ENCODE results near the gene HDAC7. TPM values are rescaled to one million over a fixed set of nuclear protein-coding genes. Genes with fewer than 3 reads are reported as not detected.

Gene HDAC7
- total and polyA plus RNA-seq, 2 experiments from 2014 or later: 19.0 to 41.2 TPM

DNA sequence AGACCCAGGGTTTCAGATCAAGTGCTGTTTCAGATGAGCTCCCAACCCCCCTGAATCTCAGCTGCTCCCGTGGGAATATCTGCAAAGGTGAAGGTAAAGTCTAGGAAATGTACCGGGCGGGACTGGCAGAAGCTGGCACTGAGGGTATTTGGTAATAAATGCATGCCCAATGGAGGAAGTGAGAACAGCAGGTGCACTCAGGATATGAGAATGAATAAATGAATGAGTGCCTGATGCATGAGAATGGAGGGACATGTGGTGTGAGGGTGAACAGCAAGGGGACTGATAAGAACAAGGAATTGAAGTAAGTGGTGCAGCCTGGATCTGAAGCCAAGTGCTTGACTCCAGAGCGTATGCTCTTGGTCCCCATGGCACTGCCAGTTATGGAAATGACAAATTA, 72.6 kb downstream of the HDAC7 start:
- H3K4me1 ChIP-seq (ENCODE audit: insufficient read depth): no peaks in the 10 kb centered on the region
- no peak overlapping the region for H3K4me2 ChIP-seq
- H3K27me3 ChIP-seq: no peaks in the 10 kb centered on the region
- no peak overlapping the region for H3K4me3 ChIP-seq
- H3K9me2 ChIP-seq (replicated peaks; ENCODE audit: insufficient read depth): no peaks in the 10 kb centered on the region
- DNase-seq (ENCODE audit: low spot score): no peak
- H2AFZ ChIP-seq: no peak overlapping the region
- TF ChIP-seq EZH2 (IDR thresholded peaks at IDR 0.05; ENCODE audit: borderline replicate concordance) (no peak), EZH2phosphoT487 (IDR thresholded peaks at IDR 0.05; ENCODE audit: low read depth, severe bottlenecking, unreplicated experiment) (no peak)
- TF ChIP-seq, protein P1, sequence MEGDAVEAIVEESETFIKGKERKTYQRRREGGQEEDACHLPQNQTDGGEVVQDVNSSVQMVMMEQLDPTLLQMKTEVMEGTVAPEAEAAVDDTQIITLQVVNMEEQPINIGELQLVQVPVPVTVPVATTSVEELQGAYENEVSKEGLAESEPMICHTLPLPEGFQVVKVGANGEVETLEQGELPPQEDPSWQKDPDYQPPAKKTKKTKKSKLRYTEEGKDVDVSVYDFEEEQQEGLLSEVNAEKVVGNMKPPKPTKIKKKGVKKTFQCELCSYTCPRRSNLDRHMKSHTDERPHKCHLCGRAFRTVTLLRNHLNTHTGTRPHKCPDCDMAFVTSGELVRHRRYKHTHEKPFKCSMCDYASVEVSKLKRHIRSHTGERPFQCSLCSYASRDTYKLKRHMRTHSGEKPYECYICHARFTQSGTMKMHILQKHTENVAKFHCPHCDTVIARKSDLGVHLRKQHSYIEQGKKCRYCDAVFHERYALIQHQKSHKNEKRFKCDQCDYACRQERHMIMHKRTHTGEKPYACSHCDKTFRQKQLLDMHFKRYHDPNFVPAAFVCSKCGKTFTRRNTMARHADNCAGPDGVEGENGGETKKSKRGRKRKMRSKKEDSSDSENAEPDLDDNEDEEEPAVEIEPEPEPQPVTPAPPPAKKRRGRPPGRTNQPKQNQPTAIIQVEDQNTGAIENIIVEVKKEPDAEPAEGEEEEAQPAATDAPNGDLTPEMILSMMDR (IDR thresholded peaks at IDR 0.05; ENCODE audit: poor library complexity): no peak
- no peaks in the 10 kb centered on the region for H3K36me3 ChIP-seq (replicated peaks; ENCODE audit: insufficient read depth, low read depth)
- H4K20me1 ChIP-seq (ENCODE audit: insufficient read depth, poor library complexity, severe bottlenecking): no peaks in the 10 kb centered on the region
- no peak overlapping the region for H3K27ac ChIP-seq
- H3K79me2 ChIP-seq: no peaks in the 10 kb centered on the region
- 78% methylated on average over 4 of the region's 4 CpGs for WGBS (ENCODE audit: low lambda C conversion rate, missing lambda C conversion rate)
- no peaks in the 10 kb centered on the region for H3K9me3 ChIP-seq (ENCODE audit: low read depth)

DNA sequence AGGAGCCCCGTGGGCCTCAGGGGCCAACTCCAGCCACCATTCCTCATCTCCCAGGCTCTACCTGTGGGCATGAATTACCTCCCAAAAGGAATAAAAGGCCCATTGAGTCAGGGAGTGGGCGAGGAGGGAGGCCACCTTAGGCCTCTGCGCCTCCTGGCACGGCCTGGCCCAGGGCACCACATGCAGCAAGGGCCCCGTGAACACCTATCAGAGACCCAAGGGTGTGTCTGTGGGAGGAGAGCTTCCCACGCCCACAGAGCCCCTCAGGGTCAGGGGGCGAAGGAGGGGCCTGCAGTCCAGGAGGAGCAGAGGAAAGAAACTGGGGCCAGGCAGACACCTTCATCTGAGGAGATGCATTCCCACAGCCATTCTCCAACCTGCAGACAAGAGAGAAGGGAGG, 73.2 kb downstream of the HDAC7 start:
- no peaks in the 10 kb centered on the region for H3K9me2 ChIP-seq (replicated peaks; ENCODE audit: insufficient read depth)
- H2AFZ ChIP-seq: no peak overlapping the region
- H3K4me3 ChIP-seq: no peak overlapping the region
- H3K4me2 ChIP-seq: no peak overlapping the region
- H4K20me1 ChIP-seq (ENCODE audit: insufficient read depth, poor library complexity, severe bottlenecking): no peaks in the 10 kb centered on the region
- no peak for DNase-seq (ENCODE audit: low spot score)
- H3K27me3 ChIP-seq: no peaks in the 10 kb centered on the region
- no peaks in the 10 kb centered on the region for H3K4me1 ChIP-seq (ENCODE audit: insufficient read depth)
- no peaks in the 10 kb centered on the region for H3K9me3 ChIP-seq (ENCODE audit: low read depth)
- TF ChIP-seq EZH2 (IDR thresholded peaks at IDR 0.05; ENCODE audit: borderline replicate concordance) (no peak), EZH2phosphoT487 (IDR thresholded peaks at IDR 0.05; ENCODE audit: low read depth, severe bottlenecking, unreplicated experiment) (no peak)
- TF ChIP-seq, protein P1 (IDR thresholded peaks at IDR 0.05; ENCODE audit: poor library complexity): no peak
- H3K27ac ChIP-seq: no peak overlapping the region
- no peaks in the 10 kb centered on the region for H3K36me3 ChIP-seq (replicated peaks; ENCODE audit: insufficient read depth, low read depth)
- WGBS (ENCODE audit: low lambda C conversion rate, missing lambda C conversion rate): 88% methylated on average over 7 of the region's 7 CpGs
- no peaks in the 10 kb centered on the region for H3K79me2 ChIP-seq

DNA sequence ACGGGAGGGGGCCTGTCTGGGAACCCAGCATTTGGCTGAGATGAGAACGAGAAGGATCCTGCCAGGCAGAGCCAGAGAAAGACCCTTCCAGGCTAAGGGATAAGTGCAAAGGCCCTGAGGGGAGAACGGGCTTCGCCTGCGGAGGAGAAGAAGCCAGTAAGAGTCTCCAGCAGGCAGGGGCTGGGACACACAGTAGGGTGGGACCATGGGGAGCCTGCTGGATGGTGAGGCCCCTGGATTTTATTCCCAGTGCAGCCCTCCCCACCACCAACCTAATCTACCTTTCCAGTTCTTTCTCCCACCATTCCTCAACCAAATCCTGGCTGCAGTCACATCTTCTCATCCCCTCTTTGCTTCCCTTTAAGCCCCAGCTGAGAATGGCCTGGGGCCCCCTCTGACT, 73.6 kb downstream of the HDAC7 start:
- WGBS (ENCODE audit: low lambda C conversion rate, missing lambda C conversion rate): 93% methylated on average over 3 of the region's 5 CpGs
- Histone ChIP-seq H3K4me1 (ENCODE audit: insufficient read depth) (no peaks in the 10 kb centered on the region), H3K4me2 (no peak overlapping the region), H4K20me1 (ENCODE audit: insufficient read depth, poor library complexity, severe bottlenecking) (no peaks in the 10 kb centered on the region), H3K9me3 (ENCODE audit: low read depth) (no peaks in the 10 kb centered on the region), H3K9me2 (replicated peaks; ENCODE audit: insufficient read depth) (no peaks in the 10 kb centered on the region), H3K27ac (no peak overlapping the region), H3K36me3 (replicated peaks; ENCODE audit: insufficient read depth, low read depth) (no peaks in the 10 kb centered on the region), H2AFZ (no peak overlapping the region), H3K27me3 (no peaks in the 10 kb centered on the region), H3K4me3 (no peak overlapping the region), H3K79me2 (no peaks in the 10 kb centered on the region)
- TF ChIP-seq EZH2 (IDR thresholded peaks at IDR 0.05; ENCODE audit: borderline replicate concordance): no peak
- TF ChIP-seq, protein P1 (IDR thresholded peaks at IDR 0.05; ENCODE audit: poor library complexity): no peak
- no peak for TF ChIP-seq EZH2phosphoT487 (IDR thresholded peaks at IDR 0.05; ENCODE audit: low read depth, severe bottlenecking, unreplicated experiment)
- no peak for DNase-seq (ENCODE audit: low spot score)

All from hepatocyte (in vitro differentiated cells).